SH-SY5Y (cell line): Measurements from ENCODE around the gene CPNE4.

ENCODE experiments used
- GATA2 ChIP-seq: IDR thresholded peaks from 2 replicates; pipeline ENCODE4 v1.6.1; 2011; ENCODE audit warnings: mild to moderate bottlenecking, low read depth, low read length
- GATA3 ChIP-seq: IDR thresholded peaks from 2 replicates; pipeline ENCODE4 v1.6.1; 2011; ENCODE audit warnings: low read depth, mild to moderate bottlenecking, low read length, moderate library complexity

The CPNE4 gene

GRCh38 chr3:131655070-131655690, 379.6 kb downstream of the CPNE4 start:
- TF ChIP-seq GATA2 (no peak), GATA3 (no peak)

GRCh38 chr3:131645638-131646037, 389.2 kb downstream of the CPNE4 start:
- no peak for TF ChIP-seq GATA3
- no peak for TF ChIP-seq GATA2

GRCh38 chr3:131636266-131636775, 398.5 kb downstream of the CPNE4 start:
- TF ChIP-seq GATA3 (no peak), GATA2 (no peak)

DNA sequence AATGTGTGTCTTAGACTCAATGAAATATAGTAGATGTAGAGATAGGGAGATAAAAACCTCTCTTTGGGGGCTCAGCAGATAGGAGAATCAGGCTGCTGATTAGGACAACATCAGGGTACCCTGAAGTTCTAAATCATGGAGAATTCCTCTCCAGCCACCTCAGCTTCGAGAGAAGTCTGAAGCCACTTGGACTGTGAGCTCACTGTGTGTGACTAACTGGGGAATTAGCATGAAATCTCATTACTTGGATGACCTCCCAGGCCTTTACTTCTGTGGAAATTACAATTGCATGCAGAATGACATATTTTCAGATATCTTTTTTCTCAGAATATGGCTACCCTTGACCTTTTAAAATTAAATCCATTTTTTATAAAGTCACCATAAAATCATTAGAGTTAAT, 404.0 kb downstream of the CPNE4 start:
- no peak for TF ChIP-seq GATA3
- no peak for TF ChIP-seq GATA2

- TF ChIP-seq GATA3: no peak
- TF ChIP-seq GATA2: no peak
These were observed 404.7 kb downstream of the CPNE4 start for GRCh38 chr3:131630097-131630496.

- TF ChIP-seq GATA2 (no peak), GATA3 (no peak)
These were observed 411.4 kb downstream of the CPNE4 start for GRCh38 chr3:131623431-131623830.

DNA sequence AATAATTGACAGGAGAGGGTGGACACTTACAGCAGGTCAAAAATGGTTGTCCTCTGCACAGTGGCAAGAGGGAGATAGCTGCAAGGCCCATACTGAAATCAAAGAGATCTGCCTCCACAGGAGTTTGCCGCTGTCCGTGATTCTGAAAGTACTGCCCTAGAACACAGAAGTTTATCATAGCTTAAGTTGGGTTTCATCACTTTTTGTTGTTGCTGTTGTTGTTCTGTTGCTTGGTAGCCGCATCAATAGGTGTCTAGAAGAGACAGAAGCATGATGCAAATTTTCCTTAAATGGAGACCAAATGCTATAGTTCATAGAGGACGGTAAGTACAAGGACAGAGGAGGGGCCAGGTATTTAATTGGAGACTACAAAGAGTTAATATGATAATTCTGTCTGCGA, 412.1 kb downstream of the CPNE4 start:
- TF ChIP-seq GATA2: no peak
- TF ChIP-seq GATA3: no peak

DNA sequence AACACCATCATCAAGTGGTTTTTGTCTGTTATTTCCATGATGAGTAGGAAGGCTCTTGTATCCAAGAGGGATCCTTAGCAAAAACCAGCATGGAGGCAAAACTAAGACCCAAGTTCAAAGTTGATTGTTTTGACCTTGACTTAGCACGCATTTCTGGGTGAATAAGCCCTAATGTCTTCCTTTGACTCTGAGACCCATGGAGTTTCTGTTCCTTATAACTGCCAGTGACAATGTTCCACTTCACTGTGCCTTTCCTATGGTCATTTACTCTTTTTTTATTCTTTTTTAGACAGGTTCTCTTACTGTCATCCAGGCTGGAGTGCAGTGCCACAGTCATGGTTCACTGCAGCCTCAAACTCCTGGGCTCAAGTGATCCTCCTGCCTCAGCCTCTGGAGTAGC, 413.8 kb downstream of the CPNE4 start:
- TF ChIP-seq GATA3 (no peak), GATA2 (no peak)

DNA sequence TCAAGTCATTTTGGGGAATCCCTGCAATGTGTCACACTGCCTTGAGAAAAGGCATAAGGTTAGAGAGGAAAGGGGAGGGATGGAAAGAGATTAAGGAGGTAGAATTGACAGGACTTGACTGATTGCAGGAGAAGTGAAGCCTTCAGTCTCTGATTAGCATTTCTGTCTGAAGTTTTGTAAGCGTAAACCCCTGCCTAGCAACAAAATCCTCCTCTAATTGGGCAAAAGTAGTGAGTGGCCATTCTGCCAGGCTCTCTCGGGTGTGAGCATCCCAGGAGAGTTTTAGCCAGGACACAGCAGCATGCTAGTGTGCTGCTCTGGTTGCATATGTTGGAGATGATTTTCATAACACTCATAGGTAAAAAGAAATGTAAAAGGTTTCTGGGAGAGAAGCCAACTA, 415.0 kb downstream of the CPNE4 start:
- no peak for TF ChIP-seq GATA2
- TF ChIP-seq GATA3: no peak

DNA sequence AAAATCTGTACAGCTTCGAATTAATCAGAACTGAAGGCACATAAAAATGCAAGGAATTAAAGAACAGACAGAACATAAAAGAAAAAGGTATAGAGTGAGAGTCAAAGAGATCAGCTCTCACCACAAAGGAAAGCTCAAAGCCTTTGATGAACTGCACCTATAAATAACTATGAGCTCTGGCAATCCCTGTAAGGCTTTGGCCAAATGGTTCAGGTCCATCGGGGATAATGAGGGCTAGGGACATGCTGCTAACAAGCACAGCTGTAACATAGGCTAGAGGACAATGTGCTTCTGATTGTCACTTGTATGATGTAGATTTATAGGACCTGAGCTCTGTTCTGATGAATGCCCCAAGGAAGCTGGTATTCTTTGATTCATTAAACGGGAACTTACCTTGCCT, 418.1 kb downstream of the CPNE4 start:
- TF ChIP-seq GATA3 (no peak), GATA2 (no peak)

DNA sequence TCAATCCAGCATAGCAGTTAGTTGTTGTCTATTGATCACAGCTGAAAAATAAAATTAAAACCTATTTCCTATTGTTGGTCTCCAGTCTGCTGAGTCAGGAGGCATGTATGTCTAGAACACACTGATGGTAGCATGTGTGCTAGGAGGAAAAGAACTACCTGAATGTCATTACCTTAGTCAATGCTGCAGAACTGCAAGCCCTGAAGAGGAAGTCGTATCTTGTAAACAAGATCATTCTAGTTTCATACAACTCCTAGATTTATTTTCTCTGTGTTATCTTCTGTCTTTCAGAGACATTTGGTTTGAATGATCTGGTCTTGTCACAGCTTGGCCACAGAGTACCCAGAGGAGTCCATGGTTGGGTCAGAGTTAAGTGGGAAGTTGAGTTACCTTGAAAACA, 422.1 kb downstream of the CPNE4 start:
- TF ChIP-seq GATA3 (no peak), GATA2 (no peak)

GRCh38 chr3:131610174-131610573, 424.6 kb downstream of the CPNE4 start:
- TF ChIP-seq GATA3: no peak
- peak; percentile 20; the same call in 1 of the 2 replicates for TF ChIP-seq GATA2

DNA sequence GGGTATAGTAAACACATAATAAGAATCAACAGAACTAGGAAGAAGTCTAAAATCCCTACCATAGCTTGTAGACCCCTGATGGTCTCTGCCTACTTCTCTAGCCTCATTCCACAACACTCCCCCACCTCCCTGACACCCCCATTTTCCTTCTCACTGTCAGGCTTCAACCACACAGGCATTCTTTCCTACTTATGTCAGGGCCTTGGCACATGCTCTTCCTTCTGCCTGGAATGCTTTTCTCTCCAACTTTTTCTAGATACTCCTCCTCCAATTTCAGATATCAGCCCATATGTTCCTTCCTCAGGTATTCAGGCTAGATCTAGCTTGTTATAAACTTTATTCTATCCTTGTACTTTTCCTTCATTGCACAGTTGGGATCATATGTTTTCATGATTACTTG, 426.1 kb downstream of the CPNE4 start:
- TF ChIP-seq GATA2: no peak
- no peak for TF ChIP-seq GATA3

- TF ChIP-seq GATA3 (no peak), GATA2 (no peak)
These were observed 426.5 kb downstream of the CPNE4 start for GRCh38 chr3:131608296-131608695.

DNA sequence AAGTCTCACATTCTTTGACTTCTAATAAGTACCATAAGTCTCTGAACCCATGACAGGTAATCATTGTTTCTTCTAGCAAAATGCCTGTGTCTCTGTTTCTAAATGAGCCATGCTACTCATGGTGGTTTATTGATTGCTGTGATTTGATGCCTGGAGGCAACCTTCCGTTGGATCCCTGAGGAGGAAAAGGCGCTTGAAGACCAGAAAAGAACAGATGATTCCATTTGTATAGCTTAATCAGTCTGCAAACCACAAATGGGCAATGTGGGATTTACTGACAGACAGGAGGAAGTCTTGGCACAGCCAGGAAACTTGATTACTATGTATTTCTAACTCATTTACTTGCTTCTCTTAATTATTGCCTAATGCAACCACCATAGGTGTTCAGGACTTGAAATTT, 428.9 kb downstream of the CPNE4 start:
- no peak for TF ChIP-seq GATA3
- TF ChIP-seq GATA2: no peak
